Activated CD8-positive, alpha-beta T cell treated with anti-CD3 and anti-CD28 coated beads for 36 hours (primary cell): Measurements from ENCODE around the gene SPO11. TPM values are rescaled to one million over a fixed set of nuclear protein-coding genes. Genes with fewer than 3 reads are reported as not detected.

Experiments used
- ATAC-seq: fragments of 200-7000 bp; cut with Tn5 transposase; one replicate; pipeline ENCODE4 v1.10.0; 2021; ENCODE audit warnings: mild to moderate bottlenecking, moderate library complexity
- CTCF ChIA-PET: fragments of 350-600 bp; sonication (Branson Sonifier 250); formaldehyde crosslinking; loops from one replicate; lab custom pipeline; 2021; ENCODE audit warnings: antibody characterized with exemption; lab: Charles Lee
- POLR2A ChIA-PET: fragments of 350-600 bp; sonication (Branson Sonifier 250); formaldehyde crosslinking; loops from one replicate; lab custom pipeline; 2021; ENCODE audit warnings: antibody characterized with exemption; lab: Charles Lee
- DNase-seq: peaks from one replicate; pipeline ENCODE4 v3.0.0-alpha.2; 2020
- H3K27ac Mint-ChIP-seq: one replicate; pipeline ENCODE4 v1.8.0; 2021; ENCODE audit warnings: mild to moderate bottlenecking, mixed read lengths
- H3K27me3 Mint-ChIP-seq: one replicate; pipeline ENCODE4 v1.8.0; 2021; ENCODE audit warnings: mixed read lengths
- H3K36me3 Mint-ChIP-seq: one replicate; pipeline ENCODE4 v1.8.0; 2021; ENCODE audit warnings: low read depth, mixed read lengths
- H3K4me1 Mint-ChIP-seq: one replicate; pipeline ENCODE4 v1.8.0; 2021; ENCODE audit warnings: low read depth, mixed read lengths
- H3K4me3 Mint-ChIP-seq: one replicate; pipeline ENCODE4 v1.8.0; 2021; ENCODE audit warnings: mild to moderate bottlenecking, moderate library complexity, mixed read lengths
- H3K9me3 Mint-ChIP-seq: one replicate; pipeline ENCODE4 v1.8.0; 2021; ENCODE audit warnings: mixed read lengths
- intact Hi-C: fragments of 100-400 bp; cut with micrococcal nuclease; formaldehyde crosslinking; loops from one replicate; pipeline ENCODE4 v1.10.0; 2022
- total RNA-seq, 2 experiments: library from RNA; stranded (reverse); gene quantifications; one replicate each; pipeline ENCODE4 v1.2.3, GENCODE V29; 2021
- TF ChIP-seq, protein P1 (sequence below): fragments of 200-600 bp; IDR thresholded peaks from one replicate; pipeline ENCODE4 v1.8.0; 2022; ENCODE audit warnings: antibody characterized with exemption, mild to moderate bottlenecking

SPO11 gene
- total RNA-seq, 2 experiments from 2014 or later, result not detected

GRCh38 chr20:57310821-57311514 is 18.6 kb upstream of the SPO11 start:
- TF ChIP-seq, protein P1, sequence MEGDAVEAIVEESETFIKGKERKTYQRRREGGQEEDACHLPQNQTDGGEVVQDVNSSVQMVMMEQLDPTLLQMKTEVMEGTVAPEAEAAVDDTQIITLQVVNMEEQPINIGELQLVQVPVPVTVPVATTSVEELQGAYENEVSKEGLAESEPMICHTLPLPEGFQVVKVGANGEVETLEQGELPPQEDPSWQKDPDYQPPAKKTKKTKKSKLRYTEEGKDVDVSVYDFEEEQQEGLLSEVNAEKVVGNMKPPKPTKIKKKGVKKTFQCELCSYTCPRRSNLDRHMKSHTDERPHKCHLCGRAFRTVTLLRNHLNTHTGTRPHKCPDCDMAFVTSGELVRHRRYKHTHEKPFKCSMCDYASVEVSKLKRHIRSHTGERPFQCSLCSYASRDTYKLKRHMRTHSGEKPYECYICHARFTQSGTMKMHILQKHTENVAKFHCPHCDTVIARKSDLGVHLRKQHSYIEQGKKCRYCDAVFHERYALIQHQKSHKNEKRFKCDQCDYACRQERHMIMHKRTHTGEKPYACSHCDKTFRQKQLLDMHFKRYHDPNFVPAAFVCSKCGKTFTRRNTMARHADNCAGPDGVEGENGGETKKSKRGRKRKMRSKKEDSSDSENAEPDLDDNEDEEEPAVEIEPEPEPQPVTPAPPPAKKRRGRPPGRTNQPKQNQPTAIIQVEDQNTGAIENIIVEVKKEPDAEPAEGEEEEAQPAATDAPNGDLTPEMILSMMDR, result no peak

DNA sequence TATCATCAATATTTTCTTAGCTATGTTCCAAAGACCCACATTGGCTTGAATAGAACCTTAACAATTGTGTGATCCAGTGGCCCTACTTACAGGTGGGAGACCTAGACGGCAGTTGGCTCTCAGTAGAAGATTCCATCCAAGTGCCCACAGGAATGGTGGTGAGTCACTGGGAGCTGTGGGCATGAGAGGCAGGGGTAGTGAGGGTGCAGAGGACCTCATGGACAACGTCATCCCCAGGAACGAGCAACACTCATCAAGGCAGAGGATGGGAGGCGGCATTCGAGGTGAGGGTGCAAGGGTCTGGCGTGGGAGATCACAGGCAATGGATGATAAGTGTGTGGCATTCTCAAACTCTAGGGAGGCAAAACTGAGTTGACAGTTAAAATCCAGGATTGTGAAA is 17.5 kb upstream of the SPO11 start:
- Mint-ChIP-seq H3K27ac (no peak overlapping the region), H3K36me3 (no peaks in the 10 kb centered on the region), H3K4me3 (no peak overlapping the region), H3K9me3 (no peaks in the 10 kb centered on the region), H3K27me3 (peaks cover 3% of the 10 kb centered on the region), H3K4me1 (no peaks in the 10 kb centered on the region)
- POLR2A ChIA-PET, result no interaction called here
- intact Hi-C loops, result no loop called here
- TF ChIP-seq, protein P1, result no peak
- CTCF ChIA-PET, result no interaction called here
- DNase-seq, result no peak
- ATAC-seq, result no peak

More at GRCh38 chr20:57310821-57311514, 18.6 kb upstream of the SPO11 start:
- Mint-ChIP-seq H3K27me3 (peaks cover 3% of the 10 kb centered on the region), H3K27ac (no peak overlapping the region), H3K36me3 (no peaks in the 10 kb centered on the region), H3K9me3 (no peaks in the 10 kb centered on the region), H3K4me3 (no peak overlapping the region), H3K4me1 (no peaks in the 10 kb centered on the region)
- no peak for ATAC-seq
- no peak for DNase-seq
- intact Hi-C loops, result no loop called here
- ChIA-PET POLR2A (no interaction called here), CTCF (no interaction called here)

DNA sequence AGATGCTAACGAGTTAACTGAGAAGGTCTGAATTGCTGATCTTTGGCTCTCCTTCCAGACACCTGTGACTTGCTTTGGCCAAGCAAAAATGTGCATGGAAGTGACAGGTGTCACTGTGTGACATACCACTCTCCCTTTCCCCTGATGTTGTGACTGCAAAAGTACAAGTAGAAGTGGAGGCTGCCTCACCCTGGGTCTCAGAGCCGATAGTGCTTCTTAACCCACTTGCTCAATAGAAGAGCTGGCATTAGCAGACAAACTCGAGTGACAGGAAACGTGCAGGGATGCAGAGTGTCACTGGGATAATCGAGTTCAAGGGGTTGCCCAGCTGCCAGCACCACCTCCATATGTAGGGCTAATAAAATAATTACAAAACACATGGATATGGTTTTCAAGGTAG is 16.4 kb upstream of the SPO11 start:
- intact Hi-C loops, result no loop called here
- H3K36me3 Mint-ChIP-seq, result no peaks in the 10 kb centered on the region
- H3K4me1 Mint-ChIP-seq, result no peaks in the 10 kb centered on the region
- H3K27ac Mint-ChIP-seq, result no peak overlapping the region
- H3K27me3 Mint-ChIP-seq, result no peaks in the 10 kb centered on the region
- ATAC-seq (no peak), DNase-seq (no peak)
- H3K9me3 Mint-ChIP-seq, result no peaks in the 10 kb centered on the region
- ChIA-PET CTCF (no interaction called here), POLR2A (no interaction called here)
- no peak overlapping the region for H3K4me3 Mint-ChIP-seq
- TF ChIP-seq, protein P1, result no peak

DNA sequence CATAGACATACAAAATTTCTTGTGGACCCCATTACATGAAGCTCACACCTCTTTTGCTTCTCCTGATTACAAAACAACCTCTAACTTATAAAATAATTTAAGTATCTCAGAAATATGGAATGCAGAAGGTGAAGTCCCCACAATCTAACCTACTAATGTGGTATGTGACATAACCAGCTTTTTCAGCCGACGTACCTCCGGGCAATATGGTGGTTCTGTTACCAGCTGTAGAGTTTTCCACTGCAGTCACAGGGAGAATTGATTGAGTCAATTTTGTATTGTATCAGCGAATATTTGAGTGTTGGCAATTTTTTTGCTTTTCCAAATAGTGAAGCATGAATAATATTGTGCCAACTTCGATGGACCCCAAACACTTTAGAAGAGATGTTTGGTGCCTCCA is 15.7 kb upstream of the SPO11 start:
- peaks cover 4% of the 10 kb centered on the region for H3K27me3 Mint-ChIP-seq
- no peaks in the 10 kb centered on the region for H3K36me3 Mint-ChIP-seq
- TF ChIP-seq, protein P1, result no peak
- ChIA-PET CTCF (no interaction called here), POLR2A (no interaction called here)
- ATAC-seq, result no peak
- no peaks in the 10 kb centered on the region for H3K9me3 Mint-ChIP-seq
- no peak overlapping the region for H3K4me3 Mint-ChIP-seq
- intact Hi-C loops, result no loop called here
- no peaks in the 10 kb centered on the region for H3K4me1 Mint-ChIP-seq
- DNase-seq, result no peak
- no peak overlapping the region for H3K27ac Mint-ChIP-seq

DNA sequence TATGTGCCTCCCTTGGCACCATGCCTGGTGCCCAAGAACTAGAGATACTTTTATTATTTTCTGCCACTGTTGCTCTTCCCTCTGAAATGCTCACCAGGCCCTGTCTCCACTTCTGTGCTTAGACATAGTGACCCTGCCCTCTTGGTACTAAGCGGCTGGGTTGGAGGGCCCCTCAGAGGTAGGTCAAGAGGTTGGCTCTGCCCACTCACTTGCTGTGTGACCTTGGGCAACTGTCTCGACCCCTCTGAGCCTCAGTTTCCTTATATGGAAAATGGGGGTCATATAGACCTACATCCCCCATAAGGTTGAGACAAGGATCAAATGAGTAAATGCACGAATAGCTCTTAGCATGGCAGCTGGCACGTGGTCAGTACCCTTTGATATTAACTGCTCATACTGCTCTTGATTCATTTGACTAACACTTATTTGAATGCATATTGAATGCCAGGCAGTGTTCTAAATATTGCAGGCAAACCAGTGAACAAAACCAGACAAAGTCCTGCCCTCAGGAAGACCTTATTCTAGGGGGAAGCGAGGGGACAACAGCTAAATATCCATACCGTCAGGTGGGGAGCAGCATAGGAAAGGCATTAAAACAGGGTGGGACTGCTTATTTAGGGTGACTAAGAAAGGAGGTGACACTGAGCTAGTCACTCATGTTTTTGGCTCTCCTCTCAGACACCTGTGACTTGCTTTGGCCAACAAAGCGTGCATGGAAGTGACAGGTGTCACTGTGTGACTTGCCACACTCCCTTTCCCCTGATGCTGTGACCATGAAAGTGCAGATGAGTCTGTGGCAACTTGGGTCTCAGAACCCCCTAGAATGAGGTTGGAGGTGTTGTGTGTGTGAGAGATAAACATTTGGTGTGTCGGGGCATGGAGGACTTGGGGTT is 14.3 kb upstream of the SPO11 start:
- DNase-seq (no peak), ATAC-seq (no peak)
- H3K4me1 Mint-ChIP-seq, result no peaks in the 10 kb centered on the region
- no peak overlapping the region for H3K4me3 Mint-ChIP-seq
- H3K27me3 Mint-ChIP-seq, result peaks cover 10% of the 10 kb centered on the region
- no peaks in the 10 kb centered on the region for H3K9me3 Mint-ChIP-seq
- TF ChIP-seq, protein P1, result no peak
- ChIA-PET POLR2A (no interaction called here), CTCF (no interaction called here)
- H3K36me3 Mint-ChIP-seq, result no peaks in the 10 kb centered on the region
- intact Hi-C loops, result no loop called here
- H3K27ac Mint-ChIP-seq, result no peak overlapping the region
